ENCODE data around the gene PPP6R3.

DNA sequence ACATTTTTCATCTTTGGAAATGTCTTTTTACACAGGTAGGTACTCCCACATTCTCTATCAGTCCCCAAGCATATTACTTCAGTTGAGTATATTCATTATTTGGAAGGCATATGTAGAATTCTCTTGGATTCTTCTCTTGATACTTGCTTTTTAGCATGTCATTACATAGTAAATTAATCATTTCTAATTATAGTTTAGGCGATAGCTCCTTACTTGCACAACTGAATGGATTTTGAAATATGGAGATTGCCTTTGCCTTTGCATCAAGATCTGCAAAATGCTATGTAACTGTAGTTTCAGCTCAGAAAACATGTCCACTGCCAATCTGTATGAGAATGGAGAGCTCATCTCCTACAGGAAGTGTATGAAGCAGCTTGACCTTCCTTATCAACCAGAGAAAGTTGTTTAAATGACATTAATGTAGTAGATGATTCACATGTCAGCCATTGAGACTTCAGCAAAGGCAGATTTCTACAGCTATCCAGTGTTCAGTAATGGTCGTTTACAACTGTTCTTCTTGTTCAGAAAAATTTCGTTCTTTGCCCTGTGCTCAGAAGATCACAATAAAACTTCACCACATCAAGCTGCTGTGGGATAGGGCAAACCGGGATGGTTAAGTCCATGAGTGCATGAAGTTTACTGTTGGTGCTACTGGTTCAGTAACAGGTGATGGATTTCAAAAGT is 61.6 kb downstream of the PPP6R3 start:
- TF ChIP-seq, protein P1, sequence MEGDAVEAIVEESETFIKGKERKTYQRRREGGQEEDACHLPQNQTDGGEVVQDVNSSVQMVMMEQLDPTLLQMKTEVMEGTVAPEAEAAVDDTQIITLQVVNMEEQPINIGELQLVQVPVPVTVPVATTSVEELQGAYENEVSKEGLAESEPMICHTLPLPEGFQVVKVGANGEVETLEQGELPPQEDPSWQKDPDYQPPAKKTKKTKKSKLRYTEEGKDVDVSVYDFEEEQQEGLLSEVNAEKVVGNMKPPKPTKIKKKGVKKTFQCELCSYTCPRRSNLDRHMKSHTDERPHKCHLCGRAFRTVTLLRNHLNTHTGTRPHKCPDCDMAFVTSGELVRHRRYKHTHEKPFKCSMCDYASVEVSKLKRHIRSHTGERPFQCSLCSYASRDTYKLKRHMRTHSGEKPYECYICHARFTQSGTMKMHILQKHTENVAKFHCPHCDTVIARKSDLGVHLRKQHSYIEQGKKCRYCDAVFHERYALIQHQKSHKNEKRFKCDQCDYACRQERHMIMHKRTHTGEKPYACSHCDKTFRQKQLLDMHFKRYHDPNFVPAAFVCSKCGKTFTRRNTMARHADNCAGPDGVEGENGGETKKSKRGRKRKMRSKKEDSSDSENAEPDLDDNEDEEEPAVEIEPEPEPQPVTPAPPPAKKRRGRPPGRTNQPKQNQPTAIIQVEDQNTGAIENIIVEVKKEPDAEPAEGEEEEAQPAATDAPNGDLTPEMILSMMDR (CRISPR knock-in tag; IDR thresholded peaks at IDR 0.05): no peak
- TF ChIP-seq SP1 (IDR thresholded peaks at IDR 0.05) (no peak), SP1 (CRISPR knock-in tag; IDR thresholded peaks at IDR 0.05) (no peak), CEBPG (CRISPR knock-in tag; IDR thresholded peaks at IDR 0.05) (no peak), ZNF83 (CRISPR knock-in tag; IDR thresholded peaks at IDR 0.05; ENCODE audit: borderline replicate concordance) (no peak), CC2D1A (CRISPR knock-in tag; IDR thresholded peaks at IDR 0.05) (no peak), KAT7 (CRISPR knock-in tag; IDR thresholded peaks at IDR 0.05; ENCODE audit: borderline replicate concordance) (no peak)
